AG10803 (cell line): Measurements from ENCODE around the gene FABP3.
A peak's percentile ranks its signal among the peaks of the same experiment; 100 is the strongest.

Experiments used
- DNase-seq: peaks from one replicate; pipeline ENCODE4 v3.0.0; 2010; ENCODE audit warnings: low read depth
- H3K4me3 ChIP-seq: 2 replicates; pipeline ENCODE4 v1.5.1; 2011; ENCODE audit warnings: mild to moderate bottlenecking, low read length, control low read depth
- TF ChIP-seq, protein P1 (sequence below): conservative IDR thresholded peaks from 2 replicates; pipeline ENCODE4 v1.5.1; 2011; ENCODE audit warnings: mild to moderate bottlenecking, low read length, control low read depth, inconsistent platforms

Gene FABP3

GRCh38 chr1:31378001-31378400, 5.1 kb upstream of the FABP3 start:
- DNase-seq: no peak
- TF ChIP-seq, protein P1, sequence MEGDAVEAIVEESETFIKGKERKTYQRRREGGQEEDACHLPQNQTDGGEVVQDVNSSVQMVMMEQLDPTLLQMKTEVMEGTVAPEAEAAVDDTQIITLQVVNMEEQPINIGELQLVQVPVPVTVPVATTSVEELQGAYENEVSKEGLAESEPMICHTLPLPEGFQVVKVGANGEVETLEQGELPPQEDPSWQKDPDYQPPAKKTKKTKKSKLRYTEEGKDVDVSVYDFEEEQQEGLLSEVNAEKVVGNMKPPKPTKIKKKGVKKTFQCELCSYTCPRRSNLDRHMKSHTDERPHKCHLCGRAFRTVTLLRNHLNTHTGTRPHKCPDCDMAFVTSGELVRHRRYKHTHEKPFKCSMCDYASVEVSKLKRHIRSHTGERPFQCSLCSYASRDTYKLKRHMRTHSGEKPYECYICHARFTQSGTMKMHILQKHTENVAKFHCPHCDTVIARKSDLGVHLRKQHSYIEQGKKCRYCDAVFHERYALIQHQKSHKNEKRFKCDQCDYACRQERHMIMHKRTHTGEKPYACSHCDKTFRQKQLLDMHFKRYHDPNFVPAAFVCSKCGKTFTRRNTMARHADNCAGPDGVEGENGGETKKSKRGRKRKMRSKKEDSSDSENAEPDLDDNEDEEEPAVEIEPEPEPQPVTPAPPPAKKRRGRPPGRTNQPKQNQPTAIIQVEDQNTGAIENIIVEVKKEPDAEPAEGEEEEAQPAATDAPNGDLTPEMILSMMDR: no peak
- H3K4me3 ChIP-seq: no peak overlapping the region

DNA sequence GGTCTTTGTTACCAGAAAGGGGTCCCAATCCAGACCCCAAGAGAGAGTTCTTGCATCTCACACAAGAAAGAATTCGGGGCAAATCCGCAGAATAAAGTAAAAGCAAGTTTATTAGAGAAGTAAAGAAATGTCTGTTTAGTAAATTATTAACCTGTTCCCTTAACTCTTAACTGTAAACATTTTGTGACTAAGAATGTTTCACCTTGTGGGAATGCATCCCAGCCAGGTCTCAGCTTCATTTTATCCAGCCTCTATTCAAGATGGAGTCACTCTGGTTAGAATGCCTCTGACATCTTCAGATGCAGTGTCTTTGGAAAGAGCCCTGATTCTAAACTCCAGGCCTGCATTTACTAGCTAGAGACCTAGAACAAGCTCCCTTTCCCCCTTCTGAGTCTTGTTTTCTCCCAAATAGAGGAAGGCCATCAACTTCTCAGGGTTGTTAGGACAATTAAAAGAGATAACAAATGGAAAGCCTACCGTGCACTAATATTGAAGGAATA, 4.5 kb upstream of the FABP3 start:
- TF ChIP-seq, protein P1: no peak
- no peak for DNase-seq
- H3K4me3 ChIP-seq: no peak overlapping the region

GRCh38 chr1:31376375-31377134, 3.7 kb upstream of the FABP3 start:
- no peak overlapping the region for H3K4me3 ChIP-seq
- TF ChIP-seq, protein P1: no peak
- DNase-seq: peak; percentile 93

GRCh38 chr1:31374511-31375196, 1.8 kb upstream of the FABP3 start:
- DNase-seq: peak; percentile 67
- TF ChIP-seq, protein P1: no peak
- H3K4me3 ChIP-seq: no peak overlapping the region

DNA sequence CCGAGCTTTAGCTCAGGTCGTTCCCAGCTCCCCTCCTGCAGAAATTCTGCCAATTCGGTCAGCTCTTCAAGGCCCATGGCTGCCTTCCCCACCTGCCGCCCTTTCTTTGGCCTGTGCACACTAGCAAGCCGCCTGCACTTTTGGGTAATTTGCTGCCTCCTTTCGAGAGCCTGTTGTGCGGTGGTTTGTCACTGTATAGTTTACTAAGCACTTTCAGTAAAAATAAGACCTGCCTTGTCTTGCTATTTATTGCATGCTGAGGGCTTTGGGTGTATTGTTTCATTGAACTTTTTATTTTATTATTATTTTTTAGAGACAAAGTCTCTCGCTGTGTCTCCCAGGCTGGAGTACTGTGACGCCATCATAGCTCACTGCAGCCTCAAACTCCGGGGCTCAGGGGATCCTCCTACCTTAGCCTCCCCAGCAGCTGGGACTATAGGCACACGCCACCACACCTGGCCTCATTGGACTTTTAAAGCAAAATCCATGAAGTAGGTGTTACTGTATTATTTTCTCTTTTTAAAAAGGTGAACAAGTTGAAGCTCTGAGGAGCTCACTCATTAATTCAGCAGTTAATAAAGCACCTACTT, 1.1 kb upstream of the FABP3 start:
- peak overlapping the region; percentile 30; the same call in 1 of the 2 replicates for H3K4me3 ChIP-seq
- TF ChIP-seq, protein P1: no peak
- no peak for DNase-seq

GRCh38 chr1:31372751-31373055, 173 bp downstream of the FABP3 start:
- H3K4me3 ChIP-seq: peak overlapping the region; percentile 56
- no peak for DNase-seq
- TF ChIP-seq, protein P1: no peak

GRCh38 chr1:31372051-31372450, 825 bp downstream of the FABP3 start:
- no peak overlapping the region for H3K4me3 ChIP-seq
- TF ChIP-seq, protein P1: no peak
- no peak for DNase-seq
